Upper lobe of left lung (tissue), 4 donors: Measurements from ENCODE around the gene PDGFC.

Source experiments
- POLR2A ChIP-seq, 4 donors: fragments of 450-650 bp; IDR thresholded peaks; one replicate each; pipeline ENCODE4 v1.5.1; 2016 to 2017; ENCODE audit warnings: antibody characterized with exemption in 4 of 4, mild to moderate bottlenecking in 2 of 4
- POLR2AphosphoS5 ChIP-seq, 2 donors: sonication (generic); formaldehyde crosslinking; IDR thresholded peaks; one replicate each; pipeline ENCODE4 v1.5.1; 2017; ENCODE audit warnings: antibody characterized with exemption in 2 of 2
- TF ChIP-seq, protein P1 (sequence below), 6 experiments: fragments of 450-650 bp in 4 of 6; fragments of 200-600 bp in 2 of 6; sonication (generic) in 2 of 6; IDR thresholded peaks; one replicate each; pipeline ENCODE4 v1.5.1; 2016 to 2019; ENCODE audit warnings: antibody characterized with exemption in 6 of 6

GRCh38 chr4:156886481-156886880, 85.1 kb downstream of the PDGFC start:
- TF ChIP-seq POLR2AphosphoS5 (IDR thresholded peaks at IDR 0.05), result no peak
- TF ChIP-seq, protein P1, sequence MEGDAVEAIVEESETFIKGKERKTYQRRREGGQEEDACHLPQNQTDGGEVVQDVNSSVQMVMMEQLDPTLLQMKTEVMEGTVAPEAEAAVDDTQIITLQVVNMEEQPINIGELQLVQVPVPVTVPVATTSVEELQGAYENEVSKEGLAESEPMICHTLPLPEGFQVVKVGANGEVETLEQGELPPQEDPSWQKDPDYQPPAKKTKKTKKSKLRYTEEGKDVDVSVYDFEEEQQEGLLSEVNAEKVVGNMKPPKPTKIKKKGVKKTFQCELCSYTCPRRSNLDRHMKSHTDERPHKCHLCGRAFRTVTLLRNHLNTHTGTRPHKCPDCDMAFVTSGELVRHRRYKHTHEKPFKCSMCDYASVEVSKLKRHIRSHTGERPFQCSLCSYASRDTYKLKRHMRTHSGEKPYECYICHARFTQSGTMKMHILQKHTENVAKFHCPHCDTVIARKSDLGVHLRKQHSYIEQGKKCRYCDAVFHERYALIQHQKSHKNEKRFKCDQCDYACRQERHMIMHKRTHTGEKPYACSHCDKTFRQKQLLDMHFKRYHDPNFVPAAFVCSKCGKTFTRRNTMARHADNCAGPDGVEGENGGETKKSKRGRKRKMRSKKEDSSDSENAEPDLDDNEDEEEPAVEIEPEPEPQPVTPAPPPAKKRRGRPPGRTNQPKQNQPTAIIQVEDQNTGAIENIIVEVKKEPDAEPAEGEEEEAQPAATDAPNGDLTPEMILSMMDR (IDR thresholded peaks at IDR 0.05), result no peak
- no peak for TF ChIP-seq POLR2A (IDR thresholded peaks at IDR 0.05)
